ENCODE measurements around the gene TCF7L2.

Gene TCF7L2

GRCh38 chr10:112949875-112950507 is at the start of gene TCF7L2:
Gene TCF7L2 (plus strand): TSS chr10:112950247. CDS start chr10:112950757, 510 bp downstream.
- DNase-seq: peak in 2 of 4 experiments; percentile 19 to 30

DNA sequence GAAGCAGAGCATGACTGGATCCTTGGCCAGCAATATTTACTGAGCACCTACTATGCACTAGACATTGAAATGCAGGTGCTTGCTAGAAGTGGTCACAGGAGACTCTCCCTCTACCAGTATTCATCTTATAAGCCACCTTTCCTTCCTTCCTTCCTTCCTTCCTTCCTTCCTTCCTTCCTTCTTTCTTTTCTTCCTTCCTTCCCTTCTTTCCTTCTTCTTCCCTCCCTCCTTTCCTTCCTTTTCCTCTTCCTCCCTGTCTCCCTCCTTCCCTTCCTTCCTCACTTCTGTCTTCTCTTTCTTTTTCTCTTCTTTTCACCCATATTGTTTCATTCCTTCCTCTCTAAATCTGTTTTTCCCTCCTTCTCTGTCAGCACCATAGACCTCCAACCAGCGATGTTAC is 47.3 kb upstream of the TCF7L2 start:
- DNase-seq: no peak

GRCh38 chr10:112904000-112904399 is 46.0 kb upstream of the TCF7L2 start:
- DNase-seq: no peak

GRCh38 chr10:112906945-112907344 is 43.1 kb upstream of the TCF7L2 start:
- DNase-seq: no peak

- no peak for DNase-seq
Observed at GRCh38 chr10:112907893-112908292, 42.2 kb upstream of the TCF7L2 start.

- DNase-seq: no peak
Observed at GRCh38 chr10:112911206-112911605, 38.8 kb upstream of the TCF7L2 start.

DNA sequence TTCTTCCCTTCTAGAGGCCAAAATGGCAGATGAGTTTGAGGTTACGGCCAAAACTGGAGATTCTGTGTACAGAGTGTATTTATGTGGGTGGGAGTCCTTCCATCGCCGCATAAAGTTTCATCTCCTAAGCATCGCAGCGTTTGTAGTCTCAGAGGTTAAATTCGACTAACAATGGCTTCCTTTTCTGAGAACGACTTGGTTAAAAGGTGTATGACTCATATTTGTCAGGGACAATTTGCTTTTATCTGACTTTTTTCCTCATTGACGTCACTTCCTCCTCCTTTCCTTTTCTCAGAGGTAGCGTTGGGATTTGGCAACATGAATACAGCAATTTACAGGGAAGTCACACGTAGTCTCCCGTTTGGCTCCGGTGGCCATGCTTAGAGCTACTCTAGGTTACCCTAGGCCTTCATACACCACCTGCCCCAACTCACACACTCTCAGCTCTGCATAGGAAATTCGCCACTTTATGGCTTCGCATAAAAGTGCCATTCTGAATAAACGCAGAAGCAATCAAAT is 37.6 kb upstream of the TCF7L2 start:
- no peak for DNase-seq

- no peak for DNase-seq
Observed at GRCh38 chr10:112913255-112913654, 36.8 kb upstream of the TCF7L2 start.

DNA sequence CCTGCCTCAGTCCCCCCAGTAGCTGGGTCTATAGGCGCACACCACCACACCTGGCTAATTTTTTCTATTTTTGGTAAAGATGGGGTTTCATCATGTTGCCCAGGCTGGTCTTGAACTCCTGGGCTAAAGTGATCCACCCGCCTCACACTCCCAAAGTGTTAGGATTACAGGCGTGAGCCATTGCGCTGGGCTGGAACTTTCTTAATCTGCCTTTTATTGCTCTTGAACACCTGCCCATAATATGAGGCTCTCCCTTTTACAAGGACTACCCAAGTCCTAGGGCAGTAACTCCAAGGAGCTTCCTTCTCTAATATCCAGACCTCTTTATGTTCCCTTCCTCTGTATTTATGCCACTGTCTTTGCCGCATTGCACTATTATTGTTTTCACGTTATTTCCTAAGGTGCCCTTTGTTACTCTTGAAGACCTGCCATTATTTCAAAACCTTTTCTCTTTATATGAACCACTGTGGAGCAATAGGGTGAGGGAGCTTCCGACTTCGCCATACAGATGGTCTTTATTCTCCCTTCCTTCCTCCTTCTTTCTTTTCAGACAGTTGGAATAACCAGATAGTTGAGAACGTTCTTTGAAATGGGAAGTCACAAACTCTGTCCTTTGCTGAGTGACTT is 36.3 kb upstream of the TCF7L2 start:
- DNase-seq: no peak

DNA sequence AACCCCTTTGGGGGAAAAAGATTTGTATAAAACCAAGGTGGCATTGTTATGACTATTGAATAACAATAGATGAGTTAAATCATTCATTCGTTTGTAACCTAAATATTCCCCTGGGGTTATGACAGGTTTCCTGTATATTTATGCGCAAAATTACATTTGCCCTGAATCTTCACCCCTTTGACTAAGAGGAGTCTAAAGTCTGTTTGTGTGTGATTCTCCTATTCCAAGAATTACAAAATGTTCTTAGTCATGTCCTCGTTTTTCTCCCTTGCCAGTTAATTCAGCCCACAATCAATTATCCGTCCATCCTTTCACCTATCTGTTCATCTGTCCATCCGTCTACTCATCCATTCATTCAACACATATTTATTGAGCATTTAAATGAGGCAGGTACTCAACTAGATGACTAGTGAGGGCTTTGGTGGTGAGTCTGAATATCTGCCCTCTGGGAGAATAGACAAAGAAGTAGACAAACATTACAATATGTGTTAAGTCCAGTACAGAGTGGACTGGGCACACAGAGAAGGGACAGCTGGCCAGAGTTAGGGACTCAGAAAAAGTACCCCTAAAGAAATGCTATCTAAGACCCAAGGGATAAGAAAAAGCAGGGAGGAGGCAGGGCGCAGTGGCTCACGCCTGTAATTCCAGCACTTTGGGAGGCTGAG is 35.6 kb upstream of the TCF7L2 start:
- no peak for DNase-seq

DNA sequence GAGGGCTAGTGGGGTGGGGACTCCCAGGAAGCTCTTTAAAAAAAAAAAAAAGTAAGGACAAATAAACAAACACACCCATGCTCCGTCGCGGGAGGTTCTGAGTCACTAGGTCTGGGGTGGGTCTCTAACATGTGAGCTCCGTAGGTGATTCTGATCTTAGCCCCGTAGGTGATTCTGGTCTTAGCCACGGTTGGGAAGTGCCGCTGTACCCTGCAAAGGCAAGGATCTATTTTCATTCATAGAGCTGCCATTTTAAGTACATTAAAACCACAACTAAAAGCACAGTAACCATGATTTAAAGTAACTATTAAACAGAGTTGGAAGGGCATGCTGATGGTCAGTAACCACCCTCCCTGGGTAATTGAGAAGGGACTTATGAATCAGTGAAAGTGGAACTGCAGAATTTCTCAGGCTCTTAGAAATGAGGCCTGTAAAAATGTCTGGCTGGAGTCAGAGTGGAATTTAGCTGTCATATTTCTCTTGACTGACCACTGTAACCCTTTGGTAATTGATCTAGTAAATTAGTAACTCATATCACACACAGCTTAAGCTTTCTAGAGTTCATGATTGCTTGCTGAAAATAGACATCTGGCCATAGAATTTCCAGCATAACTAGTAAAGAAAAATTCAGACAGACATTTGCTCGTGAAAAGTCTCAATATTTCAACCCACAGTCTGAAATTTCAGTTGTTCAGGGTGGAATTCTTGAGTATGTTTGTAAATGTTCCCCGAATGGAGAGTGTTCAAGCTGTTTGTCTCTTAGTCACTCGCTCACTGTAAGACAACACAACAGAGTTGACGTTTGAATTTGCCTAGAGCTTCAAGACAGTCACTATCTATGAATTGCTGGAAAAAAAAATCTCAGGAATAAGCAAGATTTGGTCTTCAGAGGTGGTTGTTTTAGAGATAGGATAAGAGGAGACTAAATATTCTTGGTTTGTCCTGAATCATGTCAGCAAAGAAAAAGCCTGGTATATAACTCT is 34.2 kb upstream of the TCF7L2 start:
- DNase-seq: no peak

- DNase-seq: no peak
Observed at GRCh38 chr10:112917681-112918080, 32.4 kb upstream of the TCF7L2 start.

GRCh38 chr10:112918771-112919170 is 31.3 kb upstream of the TCF7L2 start:
- no peak for DNase-seq

DNA sequence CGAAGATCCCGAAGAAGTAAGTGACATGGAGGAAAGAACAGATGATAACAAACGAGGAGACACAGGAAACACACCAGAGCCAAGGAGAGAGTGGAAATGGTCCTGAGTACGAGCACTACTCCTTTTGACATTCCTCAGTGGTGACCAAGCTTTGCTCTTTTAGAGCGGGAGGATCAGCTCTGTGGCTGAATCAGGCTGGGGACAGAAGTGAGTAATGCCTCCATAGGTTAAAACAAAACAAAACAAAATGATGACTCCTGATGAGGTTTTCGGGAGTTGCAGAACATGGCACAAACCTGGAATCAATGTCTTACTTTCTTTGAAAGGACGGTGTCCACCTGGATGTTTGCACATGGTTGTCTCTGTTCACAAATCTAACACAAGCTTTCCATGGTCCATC is 30.3 kb upstream of the TCF7L2 start:
- DNase-seq: no peak

DNA sequence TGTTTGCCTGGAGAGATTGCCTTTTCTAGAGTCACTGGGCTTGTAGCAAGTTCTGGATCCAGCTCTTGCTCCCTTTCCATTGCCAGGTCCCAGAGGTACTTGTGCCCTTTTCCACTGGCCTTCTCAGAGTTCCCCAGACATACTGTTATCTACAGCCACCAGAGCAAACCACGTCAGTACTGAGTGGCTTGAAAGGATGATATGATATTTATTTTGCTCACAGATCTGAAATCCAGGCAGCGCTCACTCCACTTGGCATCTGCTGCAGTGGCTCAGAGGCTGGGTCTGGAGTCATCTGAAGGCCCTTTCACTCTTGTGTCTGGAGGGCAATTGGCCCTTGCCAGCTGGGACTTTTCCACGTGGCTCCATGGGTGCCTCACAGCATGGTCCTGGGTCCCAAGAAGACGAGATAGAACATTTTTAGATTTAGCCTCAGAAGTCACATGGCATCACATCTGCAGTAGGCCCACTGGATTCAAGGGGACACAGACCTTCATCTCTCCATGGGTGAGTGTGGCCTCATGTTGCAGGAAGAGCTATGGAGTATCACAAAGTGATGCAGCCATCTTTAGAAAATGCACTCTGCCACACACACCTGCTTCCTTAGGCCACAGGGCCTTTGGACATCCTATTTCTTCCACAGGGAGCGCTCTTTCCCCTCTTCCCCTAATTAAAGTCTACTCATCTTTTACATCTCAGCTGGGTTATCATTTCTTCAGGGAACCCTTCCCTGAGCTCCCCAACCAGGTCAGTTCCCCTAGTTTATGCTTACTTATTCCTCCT is 22.9 kb upstream of the TCF7L2 start:
- no peak for DNase-seq

DNA sequence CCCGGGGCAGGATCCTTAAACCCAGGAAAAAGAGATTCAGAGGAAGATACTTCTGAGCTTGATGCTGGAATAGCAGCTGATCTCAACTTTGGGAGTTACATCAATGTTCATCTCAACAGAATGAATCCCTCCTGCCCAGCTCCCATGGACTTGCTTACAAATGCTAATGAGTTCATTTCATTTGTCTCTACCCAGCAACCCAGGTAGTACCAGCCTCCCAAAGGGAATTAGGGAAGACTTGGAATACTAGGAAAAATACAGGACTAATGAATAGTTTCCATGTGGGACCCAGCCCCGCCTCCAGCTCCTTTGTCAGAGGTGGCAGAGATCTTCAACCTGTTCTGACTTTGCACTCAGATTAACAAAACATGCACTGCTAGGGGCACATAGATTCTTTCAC is 22.1 kb upstream of the TCF7L2 start:
- DNase-seq: no peak

GRCh38 chr10:112932658-112933057 is 17.4 kb upstream of the TCF7L2 start:
- no peak for DNase-seq

- no peak for DNase-seq
Observed at GRCh38 chr10:112934193-112934592, 15.9 kb upstream of the TCF7L2 start.

GRCh38 chr10:112938808-112939482 is 11.1 kb upstream of the TCF7L2 start:
- no peak for DNase-seq

GRCh38 chr10:112945811-112946210 is 4.2 kb upstream of the TCF7L2 start:
- no peak for DNase-seq

DNA sequence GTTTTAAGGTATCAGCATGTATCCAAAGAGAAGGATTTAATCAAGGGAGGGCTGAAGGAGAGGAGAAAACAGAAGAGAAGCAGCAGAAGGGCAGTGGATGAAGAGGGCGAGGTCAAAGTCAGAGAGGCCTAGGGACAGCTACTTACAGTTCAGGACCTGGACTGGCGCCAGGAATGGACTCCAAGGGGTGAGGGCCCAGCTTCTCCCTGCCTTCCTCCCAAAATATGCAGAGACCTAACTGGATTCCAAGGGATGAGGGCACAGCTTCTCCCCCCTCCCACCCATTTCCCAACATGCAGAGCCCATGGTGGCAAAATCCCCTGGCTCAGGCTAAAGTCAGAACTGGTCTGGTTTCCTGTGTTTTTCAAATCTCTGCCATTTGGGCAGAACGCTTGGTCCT is 3.4 kb upstream of the TCF7L2 start:
- no peak for DNase-seq

Measured in activated naive CD4-positive, alpha-beta T cell (primary cell).